Sigmoid colon (tissue), 4 donors: ENCODE results near the gene CNTN4.

Experiments used
- CTCF ChIP-seq, 4 experiments: fragments of 450-650 bp in 3 of 4; fragments of 200-600 bp in 1 of 4; IDR thresholded peaks; one replicate each; pipeline ENCODE4 v1.5.1; 2016 to 2019; ENCODE audit warnings: antibody characterized with exemption in 4 of 4, mild to moderate bottlenecking in 3 of 4, moderate library complexity in 2 of 4
- POLR2A ChIP-seq, 2 donors: fragments of 450-650 bp; IDR thresholded peaks; one replicate each; pipeline ENCODE4 v1.6.1; 2016; ENCODE audit warnings: antibody characterized with exemption in 2 of 2, mild to moderate bottlenecking in 2 of 2, moderate library complexity in 2 of 2
- POLR2AphosphoS5 ChIP-seq, 4 donors: sonication (generic); formaldehyde crosslinking; IDR thresholded peaks; one replicate each; pipeline ENCODE4 v1.6.1; 2017; ENCODE audit warnings: antibody characterized with exemption in 4 of 4

- TF ChIP-seq POLR2AphosphoS5 (IDR thresholded peaks at IDR 0.05) (no peak), CTCF (IDR thresholded peaks at IDR 0.05) (no peak), POLR2A (IDR thresholded peaks at IDR 0.05) (no peak)
Measured at GRCh38 chr3:2879587-2879986, 780.9 kb downstream of the CNTN4 start.
